Measurements from ENCODE around the gene SLC38A3. TPM values are rescaled to one million over a fixed set of nuclear protein-coding genes. Genes with fewer than 3 reads are reported as not detected.

The SLC38A3 gene
- total and polyA plus RNA-seq, 2 experiments from 2014 or later, result 0.28 to 1.3 TPM

- H3K27ac Mint-ChIP-seq, result no peak overlapping the region
- H4K20me1 ChIP-seq (replicated peaks; ENCODE audit: insufficient read depth), result no peaks in the 10 kb centered on the region
These were observed 7.4 kb downstream of the SLC38A3 start for GRCh38 chr3:50212502-50212901.

More at GRCh38 chr3:50212502-50212901, 7.4 kb downstream of the SLC38A3 start:
- no peaks in the 10 kb centered on the region for H3K36me3 Mint-ChIP-seq (ENCODE audit: low read depth)
- Histone ChIP-seq H3K27ac (ENCODE audit: low read depth) (no peak overlapping the region), H3K36me3 (ENCODE audit: insufficient read depth) (no peaks in the 10 kb centered on the region), H3K79me2 (replicated peaks; ENCODE audit: insufficient read depth) (no peaks in the 10 kb centered on the region), H2AFZ (no peak overlapping the region), H3K4me3 (no peak overlapping the region), H3K27me3 (ENCODE audit: insufficient read depth) (no peaks in the 10 kb centered on the region), H3F3A (replicated peaks; ENCODE audit: low read depth) (0 out of 2 replicates have a peak, but pooled peaks cover 2% of the 10 kb centered on the region), H3K4me1 (ENCODE audit: insufficient read depth) (no peaks in the 10 kb centered on the region), H3K4me2 (no peak overlapping the region), H3K9me2 (ENCODE audit: insufficient read depth) (no peaks in the 10 kb centered on the region)
- no peaks in the 10 kb centered on the region for H3K9me3 Mint-ChIP-seq
- DNase-seq (ENCODE audit: low spot score), result peak; percentile 48
- H3K4me3 Mint-ChIP-seq, result no peak overlapping the region
- peaks cover 7% of the 10 kb centered on the region for H3K27me3 Mint-ChIP-seq (ENCODE audit: insufficient read depth, low read depth, poor library complexity)
- ATAC-seq, result peak; percentile 73
- peak; percentile 21 to 29; a peak in 1 of 4 replicates for TF ChIP-seq CTCF (conservative IDR thresholded peaks at IDR 0.05; ENCODE audit: low read depth in 2 of 2)
- TF ChIP-seq, protein P1, sequence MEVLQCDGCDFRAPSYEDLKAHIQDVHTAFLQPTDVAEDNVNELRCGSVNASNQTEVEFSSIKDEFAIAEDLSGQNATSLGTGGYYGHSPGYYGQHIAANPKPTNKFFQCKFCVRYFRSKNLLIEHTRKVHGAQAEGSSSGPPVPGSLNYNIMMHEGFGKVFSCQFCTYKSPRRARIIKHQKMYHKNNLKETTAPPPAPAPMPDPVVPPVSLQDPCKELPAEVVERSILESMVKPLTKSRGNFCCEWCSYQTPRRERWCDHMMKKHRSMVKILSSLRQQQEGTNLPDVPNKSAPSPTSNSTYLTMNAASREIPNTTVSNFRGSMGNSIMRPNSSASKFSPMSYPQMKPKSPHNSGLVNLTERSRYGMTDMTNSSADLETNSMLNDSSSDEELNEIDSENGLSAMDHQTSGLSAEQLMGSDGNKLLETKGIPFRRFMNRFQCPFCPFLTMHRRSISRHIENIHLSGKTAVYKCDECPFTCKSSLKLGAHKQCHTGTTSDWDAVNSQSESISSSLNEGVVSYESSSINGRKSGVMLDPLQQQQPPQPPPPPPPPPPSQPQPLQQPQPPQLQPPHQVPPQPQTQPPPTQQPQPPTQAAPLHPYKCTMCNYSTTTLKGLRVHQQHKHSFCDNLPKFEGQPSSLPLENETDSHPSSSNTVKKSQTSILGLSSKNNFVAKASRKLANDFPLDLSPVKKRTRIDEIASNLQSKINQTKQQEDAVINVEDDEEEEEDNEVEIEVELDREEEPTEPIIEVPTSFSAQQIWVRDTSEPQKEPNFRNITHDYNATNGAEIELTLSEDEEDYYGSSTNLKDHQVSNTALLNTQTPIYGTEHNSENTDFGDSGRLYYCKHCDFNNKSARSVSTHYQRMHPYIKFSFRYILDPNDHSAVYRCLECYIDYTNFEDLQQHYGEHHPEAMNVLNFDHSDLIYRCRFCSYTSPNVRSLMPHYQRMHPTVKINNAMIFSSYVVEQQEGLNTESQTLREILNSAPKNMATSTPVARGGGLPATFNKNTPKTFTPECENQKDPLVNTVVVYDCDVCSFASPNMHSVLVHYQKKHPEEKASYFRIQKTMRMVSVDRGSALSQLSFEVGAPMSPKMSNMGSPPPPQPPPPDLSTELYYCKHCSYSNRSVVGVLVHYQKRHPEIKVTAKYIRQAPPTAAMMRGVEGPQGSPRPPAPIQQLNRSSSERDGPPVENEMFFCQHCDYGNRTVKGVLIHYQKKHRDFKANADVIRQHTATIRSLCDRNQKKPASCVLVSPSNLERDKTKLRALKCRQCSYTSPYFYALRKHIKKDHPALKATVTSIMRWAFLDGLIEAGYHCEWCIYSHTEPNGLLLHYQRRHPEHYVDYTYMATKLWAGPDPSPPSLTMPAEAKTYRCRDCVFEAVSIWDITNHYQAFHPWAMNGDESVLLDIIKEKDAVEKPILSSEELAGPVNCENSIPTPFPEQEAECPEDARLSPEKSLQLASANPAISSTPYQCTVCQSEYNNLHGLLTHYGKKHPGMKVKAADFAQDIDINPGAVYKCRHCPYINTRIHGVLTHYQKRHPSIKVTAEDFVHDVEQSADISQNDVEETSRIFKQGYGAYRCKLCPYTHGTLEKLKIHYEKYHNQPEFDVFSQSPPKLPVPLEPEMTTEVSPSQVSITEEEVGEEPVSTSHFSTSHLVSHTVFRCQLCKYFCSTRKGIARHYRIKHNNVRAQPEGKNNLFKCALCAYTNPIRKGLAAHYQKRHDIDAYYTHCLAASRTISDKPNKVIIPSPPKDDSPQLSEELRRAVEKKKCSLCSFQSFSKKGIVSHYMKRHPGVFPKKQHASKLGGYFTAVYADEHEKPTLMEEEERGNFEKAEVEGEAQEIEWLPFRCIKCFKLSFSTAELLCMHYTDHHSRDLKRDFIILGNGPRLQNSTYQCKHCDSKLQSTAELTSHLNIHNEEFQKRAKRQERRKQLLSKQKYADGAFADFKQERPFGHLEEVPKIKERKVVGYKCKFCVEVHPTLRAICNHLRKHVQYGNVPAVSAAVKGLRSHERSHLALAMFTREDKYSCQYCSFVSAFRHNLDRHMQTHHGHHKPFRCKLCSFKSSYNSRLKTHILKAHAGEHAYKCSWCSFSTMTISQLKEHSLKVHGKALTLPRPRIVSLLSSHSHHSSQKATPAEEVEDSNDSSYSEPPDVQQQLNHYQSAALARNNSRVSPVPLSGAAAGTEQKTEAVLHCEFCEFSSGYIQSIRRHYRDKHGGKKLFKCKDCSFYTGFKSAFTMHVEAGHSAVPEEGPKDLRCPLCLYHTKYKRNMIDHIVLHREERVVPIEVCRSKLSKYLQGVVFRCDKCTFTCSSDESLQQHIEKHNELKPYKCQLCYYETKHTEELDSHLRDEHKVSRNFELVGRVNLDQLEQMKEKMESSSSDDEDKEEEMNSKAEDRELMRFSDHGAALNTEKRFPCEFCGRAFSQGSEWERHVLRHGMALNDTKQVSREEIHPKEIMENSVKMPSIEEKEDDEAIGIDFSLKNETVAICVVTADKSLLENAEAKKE (CRISPR knock-in tag; IDR thresholded peaks at IDR 0.05), result no peak
- TF ChIP-seq NANOG (IDR thresholded peaks at IDR 0.05; ENCODE audit: borderline replicate concordance), result no peak
- H3K4me1 Mint-ChIP-seq, result peaks cover 14% of the 10 kb centered on the region

All from GM23338 (cell line).